HEK293 (cell line): ENCODE data around the gene ARID3B.

ENCODE experiments used
- BCL11B ChIP-seq: fragments of 450-650 bp; formaldehyde crosslinking; IDR thresholded peaks from 2 replicates; pipeline ENCODE4 v1.5.1; 2016; ENCODE audit warnings: low read depth, missing biosample characterization, missing genetic modification characterization
- GLI2 ChIP-seq: fragments of 450-650 bp; formaldehyde crosslinking; IDR thresholded peaks from 2 replicates; pipeline ENCODE4; 2017; ENCODE audit warnings: missing biosample characterization, missing genetic modification characterization, low read depth, borderline replicate concordance
- GLIS2 ChIP-seq: fragments of 450-650 bp; formaldehyde crosslinking; IDR thresholded peaks from 2 replicates; pipeline ENCODE4 v1.5.1; 2016; ENCODE audit warnings: missing biosample characterization, missing genetic modification characterization
- KLF1 ChIP-seq: fragments of 450-650 bp; formaldehyde crosslinking; IDR thresholded peaks from 2 replicates; pipeline ENCODE4 v1.5.1; 2016; ENCODE audit warnings: missing biosample characterization, missing genetic modification characterization
- KLF16 ChIP-seq: fragments of 450-650 bp; formaldehyde crosslinking; IDR thresholded peaks from 2 replicates; pipeline ENCODE4 v1.5.1; 2017; ENCODE audit warnings: missing biosample characterization, missing genetic modification characterization
- MZF1 ChIP-seq: fragments of 450-650 bp; formaldehyde crosslinking; IDR thresholded peaks from 2 replicates; pipeline ENCODE4 v1.5.1; 2017; ENCODE audit warnings: missing biosample characterization, missing genetic modification characterization, borderline replicate concordance
- SP3 ChIP-seq: fragments of 450-650 bp; formaldehyde crosslinking; IDR thresholded peaks from 2 replicates; pipeline ENCODE4 v1.5.1; 2016; ENCODE audit warnings: missing biosample characterization, missing genetic modification characterization
- SP7 ChIP-seq: fragments of 450-650 bp; formaldehyde crosslinking; IDR thresholded peaks from 2 replicates; pipeline ENCODE4 v1.5.1; 2016; ENCODE audit warnings: missing biosample characterization, missing genetic modification characterization
- TCF7L2 ChIP-seq: IDR thresholded peaks from 2 replicates; pipeline ENCODE4 v1.6.1; 2011; ENCODE audit warnings: low read depth, mild to moderate bottlenecking, inconsistent platforms, low read length, moderate library complexity, borderline replicate concordance
- ZFP3 ChIP-seq: fragments of 450-650 bp; formaldehyde crosslinking; IDR thresholded peaks from 2 replicates; pipeline ENCODE4 v1.5.1; 2016; ENCODE audit warnings: low read depth, missing biosample characterization, missing genetic modification characterization
- ZNF10 ChIP-seq: fragments of 450-650 bp; formaldehyde crosslinking; IDR thresholded peaks from 2 replicates; pipeline ENCODE4 v1.5.1; 2017; ENCODE audit warnings: missing biosample characterization, missing genetic modification characterization
- ZNF112 ChIP-seq: fragments of 450-650 bp; formaldehyde crosslinking; IDR thresholded peaks from 2 replicates; pipeline ENCODE4 v1.5.0; 2017; ENCODE audit warnings: missing biosample characterization, missing genetic modification characterization
- ZNF157 ChIP-seq: fragments of 450-650 bp; formaldehyde crosslinking; IDR thresholded peaks from 2 replicates; pipeline ENCODE4 v1.5.1; 2016; ENCODE audit warnings: missing biosample characterization, missing genetic modification characterization
- ZNF2 ChIP-seq: fragments of 450-650 bp; formaldehyde crosslinking; IDR thresholded peaks from 2 replicates; pipeline ENCODE4 v1.5.1; 2016; ENCODE audit warnings: missing biosample characterization, missing genetic modification characterization
- ZNF274 ChIP-seq, 2 experiments: fragments of 200-500 bp in 1 of 2; fragments of 450-650 bp in 1 of 2; sonication (Bioruptor generic) in 1 of 2; formaldehyde crosslinking in 1 of 2; IDR thresholded peaks; 2 replicates each; pipeline versions ENCODE4 v1.5.1 to v1.6.1; 2014 to 2016; ENCODE audit warnings: borderline replicate concordance in 1 of 2, inconsistent platforms in 1 of 2, low read length in 1 of 2, missing biosample characterization in 1 of 2, missing genetic modification characterization in 1 of 2
- ZNF311 ChIP-seq: fragments of 450-650 bp; formaldehyde crosslinking; IDR thresholded peaks from 2 replicates; pipeline ENCODE4 v1.5.1; 2017; ENCODE audit warnings: missing biosample characterization, missing genetic modification characterization, borderline replicate concordance
- ZNF391 ChIP-seq: fragments of 450-650 bp; formaldehyde crosslinking; IDR thresholded peaks from 2 replicates; pipeline ENCODE4 v1.5.1; 2016; ENCODE audit warnings: low read depth, missing biosample characterization, missing genetic modification characterization, borderline replicate concordance
- ZNF423 ChIP-seq: fragments of 450-650 bp; formaldehyde crosslinking; IDR thresholded peaks from 2 replicates; pipeline ENCODE4 v1.5.1; 2016; ENCODE audit warnings: missing biosample characterization, missing genetic modification characterization
- ZNF501 ChIP-seq: fragments of 450-650 bp; formaldehyde crosslinking; IDR thresholded peaks from 2 replicates; pipeline ENCODE4 v1.5.1; 2016; ENCODE audit warnings: missing biosample characterization, missing genetic modification characterization
- ZNF521 ChIP-seq: fragments of 450-650 bp; formaldehyde crosslinking; IDR thresholded peaks from 2 replicates; pipeline ENCODE4 v1.5.1; 2017; ENCODE audit warnings: missing biosample characterization, mild to moderate bottlenecking, missing genetic modification characterization
- ZNF544 ChIP-seq: fragments of 450-650 bp; formaldehyde crosslinking; IDR thresholded peaks from 2 replicates; pipeline ENCODE4 v1.5.0; 2017; ENCODE audit warnings: missing biosample characterization, missing genetic modification characterization
- ZNF549 ChIP-seq: fragments of 450-650 bp; IDR thresholded peaks from 2 replicates; pipeline ENCODE4 v1.5.1; 2018; ENCODE audit warnings: missing biosample characterization, missing genetic modification characterization, mild to moderate bottlenecking, inconsistent platforms, moderate library complexity
- ZNF560 ChIP-seq: fragments of 450-650 bp; formaldehyde crosslinking; IDR thresholded peaks from 2 replicates; pipeline ENCODE4 v1.5.1; 2017; ENCODE audit warnings: missing biosample characterization, missing genetic modification characterization, borderline replicate concordance
- ZNF610 ChIP-seq: fragments of 450-650 bp; formaldehyde crosslinking; IDR thresholded peaks from 2 replicates; pipeline ENCODE4 v1.5.1; 2016; ENCODE audit warnings: missing biosample characterization, missing genetic modification characterization, borderline replicate concordance
- ZNF623 ChIP-seq: fragments of 450-650 bp; formaldehyde crosslinking; IDR thresholded peaks from 2 replicates; pipeline ENCODE4 v1.5.1; 2016; ENCODE audit warnings: missing biosample characterization, missing genetic modification characterization
- ZNF626 ChIP-seq: fragments of 450-650 bp; sonication (Bioruptor Pico); formaldehyde crosslinking; IDR thresholded peaks from 2 replicates; pipeline ENCODE4 v1.5.1; 2018; ENCODE audit warnings: missing biosample characterization, missing genetic modification characterization, inconsistent platforms
- ZNF664 ChIP-seq: fragments of 450-650 bp; formaldehyde crosslinking; IDR thresholded peaks from 2 replicates; pipeline ENCODE4 v1.5.1; 2016; ENCODE audit warnings: missing biosample characterization, missing genetic modification characterization
- ZNF701 ChIP-seq: fragments of 450-650 bp; formaldehyde crosslinking; IDR thresholded peaks from 2 replicates; pipeline ENCODE4 v1.5.1; 2016; ENCODE audit warnings: missing biosample characterization, missing genetic modification characterization
- ZNF707 ChIP-seq: fragments of 450-650 bp; formaldehyde crosslinking; IDR thresholded peaks from 2 replicates; pipeline ENCODE4 v1.5.1; 2016; ENCODE audit warnings: missing biosample characterization, missing genetic modification characterization
- ZNF776 ChIP-seq: fragments of 450-650 bp; formaldehyde crosslinking; IDR thresholded peaks from 2 replicates; pipeline ENCODE4 v1.5.0; 2017; ENCODE audit warnings: missing biosample characterization, missing genetic modification characterization, borderline replicate concordance
- ZNF837 ChIP-seq: fragments of 450-650 bp; formaldehyde crosslinking; IDR thresholded peaks from 2 replicates; pipeline ENCODE4 v1.5.1; 2016; ENCODE audit warnings: missing biosample characterization, missing genetic modification characterization
- ZSCAN23 ChIP-seq: fragments of 450-650 bp; formaldehyde crosslinking; IDR thresholded peaks from 2 replicates; pipeline ENCODE4 v1.5.1; 2016; ENCODE audit warnings: missing biosample characterization, missing genetic modification characterization
- ZXDB ChIP-seq: fragments of 450-650 bp; formaldehyde crosslinking; IDR thresholded peaks from 2 replicates; pipeline ENCODE4 v1.5.1; 2016; ENCODE audit warnings: missing biosample characterization, missing genetic modification characterization
- TF ChIP-seq, protein P1 (sequence below): fragments of 450-650 bp; formaldehyde crosslinking; IDR thresholded peaks from 2 replicates; pipeline ENCODE4 v1.5.1; 2017; ENCODE audit warnings: missing biosample characterization, mild to moderate bottlenecking, missing genetic modification characterization, moderate library complexity
- TF ChIP-seq, protein P2 (sequence below): fragments of 450-650 bp; formaldehyde crosslinking; IDR thresholded peaks from 2 replicates; pipeline ENCODE4 v1.5.1; 2017; ENCODE audit warnings: missing biosample characterization, missing genetic modification characterization
- TF ChIP-seq, protein P3 (sequence below): fragments of 450-650 bp; formaldehyde crosslinking; optimal IDR thresholded peaks from 2 replicates; pipeline ENCODE3; 2016; ENCODE audit warnings: missing biosample characterization, mild to moderate bottlenecking, missing genetic modification characterization

Gene ARID3B

DNA sequence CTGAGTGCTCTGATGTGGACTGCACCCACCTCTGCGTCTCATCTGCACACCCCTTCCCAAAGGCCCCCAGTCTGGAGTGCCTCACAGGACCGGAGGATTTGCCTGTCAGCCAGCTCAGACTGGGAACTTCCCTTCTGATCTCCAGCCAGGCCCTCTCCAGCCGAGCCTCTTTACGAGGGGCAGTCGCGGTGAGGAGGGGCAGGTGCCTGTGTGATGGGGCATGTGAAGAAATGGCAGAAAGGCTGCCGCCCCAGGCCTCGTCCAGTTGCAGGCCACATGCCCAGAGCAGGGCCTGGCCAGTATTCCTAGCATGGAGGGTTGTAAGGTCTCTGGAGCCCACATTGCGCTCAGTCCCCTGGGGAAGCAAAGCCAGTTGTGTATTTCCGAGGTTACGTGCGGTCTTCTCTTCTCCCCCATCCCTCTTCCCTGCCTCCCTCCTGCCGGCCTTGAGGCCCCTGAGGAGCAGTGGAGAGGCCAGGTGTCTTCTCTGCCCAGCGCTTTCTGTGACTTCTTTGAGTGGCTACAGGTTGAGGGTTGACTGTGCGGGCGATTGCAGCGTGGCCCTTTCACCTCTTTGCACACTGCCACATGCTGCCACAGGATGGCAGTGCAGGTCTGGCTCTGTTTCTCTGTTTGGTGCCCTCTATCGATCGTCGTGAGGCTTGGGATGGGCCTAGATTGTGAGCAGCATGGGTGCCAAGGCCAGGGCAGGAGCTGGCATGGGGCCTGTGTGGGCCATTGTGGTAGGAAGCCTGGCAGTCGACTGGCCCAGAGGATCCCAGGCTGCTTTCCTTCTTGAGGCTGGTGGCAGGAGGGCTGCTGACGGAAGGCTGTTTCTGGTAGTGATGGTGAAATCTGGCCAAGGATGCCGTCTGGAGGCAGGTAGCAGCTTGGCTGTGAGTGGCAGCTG lies 79.9 kb downstream of the ARID3B start (continued):
- TF ChIP-seq KLF16 (tag by site-specific recombination) (no peak), ZNF501 (tag by site-specific recombination) (peak; percentile 73; the same call in 1 of the 2 replicates), ZNF560 (tag by site-specific recombination) (no peak), MZF1 (tag by site-specific recombination) (no peak), ZNF837 (tag by site-specific recombination) (no peak), KLF1 (tag by site-specific recombination) (no peak), ZNF664 (tag by site-specific recombination) (no peak), ZNF10 (no peak), ZNF549 (no peak), ZNF157 (no peak), ZNF776 (tag by site-specific recombination) (no peak), SP7 (peak; percentile 60), ZNF274 (IDR thresholded peaks at IDR 0.05; ENCODE audit: low read length) (no peak), ZNF274 (tag by site-specific recombination; IDR thresholded peaks at IDR 0.05; ENCODE audit: borderline replicate concordance) (no peak), ZNF701 (tag by site-specific recombination) (no peak), ZNF626 (tag by site-specific recombination) (no peak), ZNF311 (no peak), TCF7L2 (no peak), ZNF2 (tag by site-specific recombination) (peak; percentile 94), ZNF623 (no peak; the same call in 1 of the 2 replicates), ZNF544 (tag by site-specific recombination) (no peak), ZFP3 (tag by site-specific recombination) (no peak), ZNF521 (tag by site-specific recombination) (no peak), ZNF423 (no peak), ZXDB (tag by site-specific recombination) (peak; percentile 43; the same call in 1 of the 2 replicates), SP3 (tag by site-specific recombination) (no peak), GLI2 (no peak), BCL11B (no peak; the same call in 1 of the 2 replicates), ZNF707 (tag by site-specific recombination) (no peak), ZNF112 (tag by site-specific recombination) (no peak), ZNF391 (tag by site-specific recombination) (0 out of 2 replicates have a peak, but pooled peaks have one; percentile 22), ZNF610 (no peak), ZSCAN23 (tag by site-specific recombination) (no peak), GLIS2 (tag by site-specific recombination) (no peak)
- TF ChIP-seq, protein P1, sequence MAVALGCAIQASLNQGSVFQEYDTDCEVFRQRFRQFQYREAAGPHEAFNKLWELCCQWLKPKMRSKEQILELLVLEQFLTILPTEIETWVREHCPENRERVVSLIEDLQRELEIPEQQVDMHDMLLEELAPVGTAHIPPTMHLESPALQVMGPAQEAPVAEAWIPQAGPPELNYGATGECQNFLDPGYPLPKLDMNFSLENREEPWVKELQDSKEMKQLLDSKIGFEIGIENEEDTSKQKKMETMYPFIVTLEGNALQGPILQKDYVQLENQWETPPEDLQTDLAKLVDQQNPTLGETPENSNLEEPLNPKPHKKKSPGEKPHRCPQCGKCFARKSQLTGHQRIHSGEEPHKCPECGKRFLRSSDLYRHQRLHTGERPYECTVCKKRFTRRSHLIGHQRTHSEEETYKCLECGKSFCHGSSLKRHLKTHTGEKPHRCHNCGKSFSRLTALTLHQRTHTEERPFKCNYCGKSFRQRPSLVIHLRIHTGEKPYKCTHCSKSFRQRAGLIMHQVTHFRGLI, result no peak
- TF ChIP-seq, protein P2, sequence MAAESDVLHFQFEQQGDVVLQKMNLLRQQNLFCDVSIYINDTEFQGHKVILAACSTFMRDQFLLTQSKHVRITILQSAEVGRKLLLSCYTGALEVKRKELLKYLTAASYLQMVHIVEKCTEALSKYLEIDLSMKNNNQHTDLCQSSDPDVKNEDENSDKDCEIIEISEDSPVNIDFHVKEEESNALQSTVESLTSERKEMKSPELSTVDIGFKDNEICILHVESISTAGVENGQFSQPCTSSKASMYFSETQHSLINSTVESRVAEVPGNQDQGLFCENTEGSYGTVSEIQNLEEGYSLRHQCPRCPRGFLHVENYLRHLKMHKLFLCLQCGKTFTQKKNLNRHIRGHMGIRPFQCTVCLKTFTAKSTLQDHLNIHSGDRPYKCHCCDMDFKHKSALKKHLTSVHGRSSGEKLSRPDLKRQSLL (tag by site-specific recombination), result no peak
- TF ChIP-seq, protein P3, sequence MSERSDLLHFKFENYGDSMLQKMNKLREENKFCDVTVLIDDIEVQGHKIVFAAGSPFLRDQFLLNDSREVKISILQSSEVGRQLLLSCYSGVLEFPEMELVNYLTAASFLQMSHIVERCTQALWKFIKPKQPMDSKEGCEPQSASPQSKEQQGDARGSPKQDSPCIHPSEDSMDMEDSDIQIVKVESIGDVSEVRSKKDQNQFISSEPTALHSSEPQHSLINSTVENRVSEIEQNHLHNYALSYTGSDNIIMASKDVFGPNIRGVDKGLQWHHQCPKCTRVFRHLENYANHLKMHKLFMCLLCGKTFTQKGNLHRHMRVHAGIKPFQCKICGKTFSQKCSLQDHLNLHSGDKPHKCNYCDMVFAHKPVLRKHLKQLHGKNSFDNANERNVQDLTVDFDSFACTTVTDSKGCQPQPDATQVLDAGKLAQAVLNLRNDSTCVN (tag by site-specific recombination), result peak; percentile 18
